Panc1 (cell line): ENCODE results near the gene WASL.

Source experiments
- CTCF ChIP-seq: fragments of 450-650 bp; IDR thresholded peaks from 2 replicates; pipeline ENCODE4 v1.5.1; 2017; ENCODE audit warnings: mild to moderate bottlenecking
- POLR2AphosphoS5 ChIP-seq: IDR thresholded peaks from 2 replicates; pipeline ENCODE4 v1.6.1; 2012; ENCODE audit warnings: mild to moderate bottlenecking, low read depth, low read length, moderate library complexity
- REST ChIP-seq, 2 experiments: IDR thresholded peaks; 2 replicates each; pipeline ENCODE4 v1.6.1; 2011 to 2012; ENCODE audit warnings: low read depth in 2 of 2, control low read depth in 1 of 2, low read length in 1 of 2, mild to moderate bottlenecking in 1 of 2, moderate library complexity in 1 of 2; ENCODE audit not compliant: insufficient read depth in 1 of 2
- SIN3A ChIP-seq: IDR thresholded peaks from 2 replicates; pipeline ENCODE4 v1.6.1; 2012; ENCODE audit warnings: low read depth, mild to moderate bottlenecking, low read length, moderate library complexity, borderline replicate concordance; ENCODE audit not compliant: insufficient read depth
- TCF7L2 ChIP-seq: IDR thresholded peaks from 2 replicates; pipeline ENCODE4 v1.6.1; 2011; ENCODE audit warnings: mild to moderate bottlenecking, low read depth, low read length, inconsistent platforms

- no peak for TF ChIP-seq POLR2AphosphoS5
- no peak for TF ChIP-seq CTCF
- TF ChIP-seq REST (IDR thresholded peaks at IDR 0.05; ENCODE audit: insufficient read depth in 1 of 2, low read depth in 2 of 2, low read length in 1 of 2): no peak
- no peak for TF ChIP-seq SIN3A
- no peak for TF ChIP-seq TCF7L2
These were observed 110.9 kb downstream of the WASL start for GRCh38 chr7:123637878-123638277.
